HG03432 (cell line): ENCODE results near the gene DNASE1L3.
"Not testable (repeated sequence)": the region's sequence is repeated elsewhere in the genome, so short reads cannot be mapped to it uniquely, and the experiment has no call there.

Source experiments
- ATAC-seq: cut with Tn5 transposase; IDR thresholded peaks from one replicate; pipeline ENCODE4 v1.9.1; 2021; ENCODE audit warnings: mild to moderate bottlenecking, moderate library complexity; ENCODE audit not compliant: unreplicated experiment

The DNASE1L3 gene

DNA sequence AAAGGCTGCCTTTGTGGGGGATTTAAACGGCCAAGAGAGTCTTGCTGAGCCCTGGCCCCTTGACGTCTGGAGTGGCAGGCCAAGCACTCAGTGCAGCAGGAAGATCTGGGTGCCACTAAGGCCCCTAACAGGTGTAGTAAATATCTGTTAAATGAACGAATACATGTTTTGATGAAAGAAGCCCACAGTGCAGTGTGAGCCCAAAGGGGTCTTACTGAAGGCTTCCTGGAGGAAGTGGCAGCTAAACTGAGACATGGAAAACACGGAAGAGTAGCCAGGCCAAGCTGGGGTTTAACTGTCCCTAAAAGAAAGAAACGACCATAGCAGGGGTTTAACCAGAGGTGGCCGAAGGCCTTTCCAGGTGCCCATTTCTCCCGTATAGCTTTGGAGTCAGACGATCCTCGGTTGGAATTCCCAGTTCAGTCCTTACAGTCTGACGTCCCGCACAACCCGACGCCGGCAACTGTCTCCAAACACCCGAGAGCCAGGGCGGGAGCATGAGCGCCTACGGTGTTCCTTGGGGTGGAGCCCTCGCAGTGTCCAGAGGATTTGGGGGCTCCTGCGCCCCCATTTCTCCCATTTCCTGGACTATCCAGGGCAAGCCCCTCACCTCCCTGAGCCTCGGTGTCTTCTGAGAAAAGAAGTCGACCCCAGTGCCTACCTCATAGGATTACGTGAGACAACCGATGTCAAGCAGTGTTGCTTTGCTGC lies 25.9 kb upstream of the DNASE1L3 start:
- no peak for ATAC-seq

DNA sequence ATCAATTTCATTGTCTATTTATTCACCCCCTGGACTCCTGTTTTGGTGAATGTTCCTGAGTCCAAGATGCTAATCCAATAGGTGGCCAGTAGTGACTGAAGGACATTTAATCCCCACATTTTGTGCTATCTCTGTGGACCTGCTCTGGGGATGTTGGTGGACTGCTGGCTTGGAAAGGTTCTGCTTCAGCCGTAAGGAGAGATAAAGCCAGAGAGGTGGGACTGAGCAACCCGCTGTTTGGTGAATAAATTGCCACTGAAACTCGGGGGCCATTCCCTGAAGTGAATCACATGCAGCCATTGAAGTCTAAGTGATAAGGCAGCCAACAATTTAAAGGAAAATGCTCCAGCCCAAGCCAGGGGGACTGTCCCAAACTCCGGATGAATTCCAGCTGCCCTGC lies 25.2 kb upstream of the DNASE1L3 start:
- no peak for ATAC-seq

DNA sequence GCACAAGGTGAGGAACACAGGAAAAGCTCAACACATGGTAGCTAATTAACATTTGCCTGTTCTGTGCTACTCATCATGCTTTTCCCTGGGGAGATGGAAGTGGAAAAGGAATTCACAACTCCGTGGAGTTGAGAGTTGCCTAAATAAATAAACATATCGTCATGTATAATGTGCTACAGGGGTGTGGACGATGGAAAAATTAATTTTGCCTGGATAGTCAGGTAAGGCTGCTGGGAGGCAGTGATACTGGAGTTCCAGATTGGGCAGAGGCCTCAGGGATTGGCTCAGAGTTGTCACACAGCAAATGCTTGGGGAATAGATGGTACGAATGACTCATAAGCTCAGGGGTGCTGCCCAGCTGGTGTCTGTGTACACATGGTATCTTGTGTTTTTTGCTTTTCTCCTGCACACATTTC lies 23.8 kb upstream of the DNASE1L3 start:
- no peak for ATAC-seq

- no peak for ATAC-seq
These were observed 20.9 kb upstream of the DNASE1L3 start for GRCh38 chr3:58231666-58232065.

GRCh38 chr3:58230876-58231552 lies 20.2 kb upstream of the DNASE1L3 start:
- no peak for ATAC-seq

GRCh38 chr3:58227933-58228332 lies 17.2 kb upstream of the DNASE1L3 start:
- ATAC-seq, result not testable (repeated sequence)

DNA sequence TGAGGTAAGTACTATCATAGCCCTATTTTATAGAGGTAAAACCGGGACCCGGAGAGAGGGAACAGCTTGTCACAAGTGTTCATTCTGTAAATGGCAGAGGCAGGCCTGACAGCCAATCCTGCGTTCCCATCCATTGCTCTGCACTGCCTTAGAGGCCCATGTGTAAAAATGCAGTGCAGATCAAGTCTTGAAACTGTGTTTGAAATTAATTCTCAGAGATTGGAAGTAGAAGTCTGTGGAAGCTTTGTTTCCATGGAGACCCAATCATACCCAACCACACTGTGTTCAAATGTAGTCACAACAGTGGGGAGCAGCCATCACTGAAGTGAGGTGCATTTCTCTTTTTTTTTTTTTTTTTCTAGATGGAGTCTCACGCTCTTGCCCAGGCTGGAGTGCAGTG lies 13.1 kb upstream of the DNASE1L3 start:
- ATAC-seq, result no peak

- no peak for ATAC-seq
These were observed 11.5 kb upstream of the DNASE1L3 start for GRCh38 chr3:58222161-58222724.

GRCh38 chr3:58218904-58219303 lies 8.1 kb upstream of the DNASE1L3 start:
- ATAC-seq, result no peak

DNA sequence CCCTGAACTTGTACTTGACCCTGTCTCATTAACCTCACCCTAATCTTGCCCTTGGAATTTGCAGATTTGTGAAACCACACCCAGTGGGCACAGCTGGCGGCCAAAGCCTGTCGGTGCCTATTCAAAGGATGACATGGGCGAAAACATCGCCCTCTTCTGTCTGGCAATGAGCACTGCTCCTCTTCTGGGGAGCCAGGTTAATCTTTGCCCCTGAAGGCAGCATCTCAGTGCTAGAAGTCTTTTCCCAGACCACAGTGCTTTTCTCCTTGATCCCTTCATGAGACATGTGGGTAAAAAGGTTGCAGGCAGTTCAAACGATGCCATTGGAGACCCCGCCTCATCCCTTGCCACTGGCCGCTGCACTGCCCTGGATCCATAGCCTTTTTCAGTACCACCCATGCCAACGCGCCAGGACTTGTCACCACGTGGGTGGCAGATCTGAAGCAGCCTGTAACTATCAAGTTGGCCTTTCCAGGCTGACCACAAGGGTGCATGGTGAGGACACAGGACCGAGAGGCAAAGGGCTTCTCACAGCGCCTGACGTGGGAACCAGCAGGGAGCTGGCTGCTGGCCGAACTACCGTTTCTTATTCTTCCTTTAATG lies 6.5 kb upstream of the DNASE1L3 start:
- ATAC-seq, result peak; percentile 41

GRCh38 chr3:58216496-58217195 lies 5.9 kb upstream of the DNASE1L3 start:
- no peak for ATAC-seq

DNA sequence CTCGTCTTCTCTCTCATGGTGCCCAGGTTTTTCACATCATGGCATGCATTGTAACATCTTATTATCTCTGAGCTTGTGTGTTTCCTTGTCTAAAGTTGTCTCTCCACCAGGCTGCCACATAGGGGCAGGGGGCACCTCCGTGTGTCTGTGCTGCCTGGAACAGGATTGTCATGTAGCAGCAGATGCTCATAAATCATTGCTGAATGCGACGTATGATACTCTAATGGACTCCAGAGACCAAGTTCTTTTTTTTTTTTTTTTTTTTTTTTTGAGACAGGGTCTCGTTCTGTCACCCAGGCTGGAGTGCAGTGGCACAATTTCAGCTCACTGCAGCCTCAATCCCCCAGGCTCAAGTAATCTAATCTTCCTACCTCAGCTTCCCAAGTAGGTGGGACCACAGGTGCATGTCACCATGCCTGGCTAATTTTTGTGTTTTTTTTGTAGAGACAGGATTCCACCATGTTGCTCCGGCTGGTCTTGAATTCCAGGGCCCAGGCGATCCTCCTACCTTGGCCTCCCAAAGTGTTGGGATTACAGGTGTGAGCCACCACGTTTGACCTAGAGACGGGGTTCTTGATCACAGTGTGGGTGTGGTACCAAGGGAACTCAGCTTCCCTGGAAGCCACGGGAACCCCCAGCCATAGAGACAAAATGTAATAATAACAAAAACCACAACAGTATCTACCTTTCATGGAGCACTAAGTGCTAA lies 4.7 kb upstream of the DNASE1L3 start:
- ATAC-seq, result peak; percentile 4

DNA sequence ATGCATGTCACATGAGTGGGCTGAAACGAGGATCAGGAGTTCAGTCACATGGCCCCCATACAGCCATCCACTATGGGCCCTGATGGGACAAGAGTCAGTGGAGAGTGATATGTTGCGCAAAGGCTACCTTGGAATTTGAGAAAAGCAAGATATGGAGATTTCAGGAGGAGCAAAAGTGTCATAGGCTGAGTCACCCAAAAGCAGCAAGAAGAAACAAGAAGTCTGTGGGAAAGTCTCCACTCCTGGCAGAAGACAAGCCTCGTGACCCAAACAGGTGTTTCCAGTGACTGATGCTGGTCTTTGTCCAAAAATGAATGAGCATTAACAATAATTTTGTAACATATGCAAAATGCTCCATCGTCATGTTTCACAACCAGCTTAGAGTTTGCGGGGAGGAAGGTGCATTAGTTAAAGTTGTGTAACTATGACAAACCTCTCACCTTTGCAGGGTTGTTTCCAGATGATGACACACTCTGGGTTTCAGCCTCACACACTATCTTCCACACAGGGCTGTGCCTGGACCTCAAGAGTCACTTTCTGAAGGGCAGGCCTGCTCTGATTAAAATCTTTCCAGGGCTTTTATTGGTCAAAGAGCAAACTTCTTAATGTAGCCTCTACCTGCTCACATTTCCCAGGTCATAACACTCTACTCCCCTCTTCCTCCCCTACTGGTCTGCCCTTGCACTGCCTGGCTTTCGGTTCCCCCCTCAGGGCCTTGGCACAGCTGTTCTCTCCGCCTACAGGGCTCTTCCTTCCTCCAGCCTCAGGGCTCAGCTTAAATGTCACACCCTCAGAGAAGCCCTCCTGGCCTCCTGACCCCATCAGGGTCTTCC lies 3.9 kb upstream of the DNASE1L3 start:
- ATAC-seq, result peak; percentile 81

DNA sequence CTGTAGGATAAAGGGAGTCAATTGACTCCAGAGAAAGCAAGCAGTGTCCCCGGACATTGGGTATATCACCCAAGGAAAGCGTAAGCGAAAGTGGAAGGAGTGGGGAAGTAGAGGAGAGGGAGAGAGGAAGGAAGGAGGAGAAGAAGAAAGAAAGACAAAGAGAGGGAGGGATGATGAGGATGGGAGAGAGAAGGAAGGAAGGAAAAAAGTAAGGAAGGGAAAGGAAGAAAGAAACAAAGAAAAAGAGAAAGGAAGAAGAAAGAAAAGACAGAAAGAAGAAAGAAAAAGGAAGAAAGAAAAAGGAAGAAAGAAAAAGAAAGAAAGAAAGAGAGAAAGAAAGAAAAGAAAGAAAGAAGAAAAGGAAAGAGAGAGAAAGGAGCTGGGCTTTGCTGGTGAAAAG lies 839 bp downstream of the DNASE1L3 start:
- ATAC-seq, result no peak

DNA sequence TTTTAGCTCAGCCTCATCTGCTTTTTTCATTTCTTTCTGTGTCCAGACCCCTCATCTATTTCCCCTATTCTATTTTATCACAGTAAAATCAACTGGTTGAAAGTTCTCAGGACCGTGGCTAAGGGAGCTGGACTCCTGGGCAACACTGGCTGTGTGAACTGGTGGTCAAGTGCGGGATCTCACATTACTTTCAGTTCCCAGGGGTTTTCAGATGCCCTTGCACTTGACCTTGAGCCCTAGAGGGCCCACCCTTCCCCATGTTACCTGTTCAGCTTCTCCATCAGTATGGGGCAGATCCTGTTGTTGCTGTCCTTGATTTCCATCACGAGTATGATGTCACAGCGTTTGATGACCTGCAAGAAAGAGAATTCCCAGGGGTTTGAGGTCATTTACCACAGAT lies 2.8 kb downstream of the DNASE1L3 start:
- ATAC-seq, result no peak

DNA sequence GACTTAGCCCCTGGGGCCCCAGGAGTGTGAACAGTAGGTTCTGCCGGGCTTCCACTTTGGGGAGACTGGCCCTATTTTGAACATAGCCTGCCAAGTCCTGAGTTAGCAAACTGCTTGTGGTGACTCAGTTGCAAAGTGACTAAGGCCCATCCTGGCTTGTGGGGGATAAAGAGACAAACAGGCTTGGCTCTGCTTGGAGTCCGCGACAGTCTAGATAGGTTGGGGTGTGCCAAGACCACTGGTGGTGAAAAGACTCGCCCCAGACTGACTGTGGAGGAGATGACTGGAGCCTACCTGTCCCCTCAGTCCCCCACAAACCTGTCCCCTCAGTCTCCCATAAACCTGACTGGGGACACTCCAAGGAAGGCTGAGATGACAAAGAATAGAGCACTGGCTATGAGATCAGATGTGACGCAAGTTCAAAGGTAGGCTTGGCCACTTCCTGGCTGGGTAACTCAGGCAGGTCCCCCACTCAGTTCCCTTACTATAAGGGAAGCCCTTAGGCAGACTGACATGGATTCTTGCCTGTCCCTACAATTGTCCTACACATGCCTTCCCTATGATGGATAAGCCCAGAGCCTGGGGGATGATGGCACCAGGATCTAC lies 4.3 kb downstream of the DNASE1L3 start:
- no peak for ATAC-seq

DNA sequence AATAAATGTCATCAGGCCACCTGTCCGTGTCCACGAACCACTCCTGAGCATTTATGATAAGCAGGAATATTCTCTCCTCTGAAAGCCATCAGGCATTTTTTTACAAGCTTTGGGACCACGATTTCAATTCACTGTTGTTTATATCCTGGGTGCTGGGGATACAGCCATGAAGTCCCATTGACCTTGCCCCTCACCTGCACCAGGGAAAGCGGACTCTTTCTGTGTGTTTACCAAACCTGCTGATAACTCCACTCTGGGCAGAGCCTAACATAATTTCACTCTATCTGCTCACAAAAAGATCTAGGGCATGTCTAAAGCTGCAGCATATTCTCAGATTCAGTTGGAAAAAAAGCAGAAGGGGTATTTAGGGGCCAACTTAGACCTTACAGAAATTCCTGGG lies 4.8 kb downstream of the DNASE1L3 start:
- no peak for ATAC-seq

- ATAC-seq, result no peak
These were observed 6.1 kb downstream of the DNASE1L3 start for GRCh38 chr3:58204720-58205119.

DNA sequence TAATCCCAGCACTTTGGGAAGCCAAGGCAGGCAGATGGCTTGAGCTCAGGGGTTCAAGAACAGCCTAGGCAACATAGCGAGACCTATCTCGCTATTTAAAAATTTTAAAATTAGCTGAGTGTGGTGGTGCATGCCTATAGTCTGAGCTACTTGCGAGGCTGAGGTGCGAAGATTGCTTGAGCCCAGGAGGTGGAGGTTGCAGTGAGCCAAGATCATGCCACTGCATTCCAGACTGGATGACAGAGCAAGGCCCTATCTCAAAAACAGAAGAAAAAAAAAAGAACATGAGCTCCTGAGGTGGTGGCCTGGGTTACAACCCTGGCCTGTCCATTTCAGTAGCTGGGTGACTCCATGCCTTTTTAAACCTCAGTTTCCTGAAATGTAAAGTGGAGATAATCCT lies 7.2 kb downstream of the DNASE1L3 start:
- ATAC-seq, result no peak
